22Rv1 (cell line): ENCODE data around the gene GPNMB.
"Not testable (repeated sequence)": the region's sequence is repeated elsewhere in the genome, so short reads cannot be mapped to it uniquely, and the experiment has no call there.

Experiments
- H3K27ac ChIP-seq: fragments of 450-650 bp; 2 replicates; pipeline ENCODE4 v1.5.1; 2017
- CTCF ChIP-seq: fragments of 450-650 bp; IDR thresholded peaks from 2 replicates; pipeline ENCODE4 v1.5.1; 2017; ENCODE audit warnings: mild to moderate bottlenecking
- ZFX ChIP-seq: fragments of 450-650 bp; IDR thresholded peaks from 2 replicates; pipeline ENCODE4 v1.6.1; 2017; ENCODE audit warnings: antibody characterized with exemption, borderline replicate concordance

Gene GPNMB

DNA sequence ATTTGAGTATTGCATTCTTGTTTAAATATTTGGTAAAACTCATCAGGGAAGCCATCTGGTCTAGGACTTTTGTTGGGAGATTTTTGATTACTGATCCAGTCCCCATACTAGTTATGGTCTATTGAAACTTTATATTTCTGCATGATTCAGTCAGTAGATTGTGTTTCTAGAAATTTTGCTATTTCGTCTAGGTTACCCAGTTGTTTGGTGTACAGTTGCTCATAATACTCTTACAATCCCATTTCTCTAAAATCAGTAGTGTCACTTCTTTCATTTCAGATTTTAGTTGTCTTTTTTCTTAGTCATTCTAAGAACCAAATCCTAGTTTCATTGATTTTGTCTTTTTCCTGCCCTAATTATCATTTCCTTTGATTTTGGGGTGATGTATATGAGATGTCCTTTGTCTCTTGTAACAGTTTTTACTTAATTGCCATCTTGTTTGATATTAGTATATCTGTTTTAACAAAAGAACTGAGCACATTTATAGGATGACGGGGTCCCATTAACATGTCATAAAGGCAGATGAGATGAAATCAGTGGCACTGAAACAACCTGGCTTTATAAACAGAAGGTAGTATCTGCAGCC is 60.5 kb downstream of the GPNMB start:
- TF ChIP-seq CTCF (no peak), ZFX (no peak)
- H3K27ac ChIP-seq: no peak overlapping the region

DNA sequence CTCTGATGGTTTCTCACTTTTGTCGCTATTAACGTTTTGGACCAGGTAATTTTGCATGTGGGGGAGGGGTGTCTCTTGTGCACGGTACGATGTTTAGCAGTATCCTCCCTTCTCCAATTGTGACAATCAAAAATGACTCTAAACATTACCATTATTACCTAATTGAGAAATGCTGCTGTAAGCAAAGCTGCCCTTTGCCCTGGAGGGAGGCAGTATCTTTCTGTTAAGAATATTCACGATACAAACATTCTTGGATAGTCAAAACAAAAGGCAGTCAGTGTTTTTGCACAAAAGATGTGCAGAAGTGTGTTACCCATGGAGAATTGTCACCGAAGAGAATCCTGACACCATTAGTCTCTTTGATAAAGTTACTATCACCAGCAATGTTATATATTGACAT is 62.2 kb downstream of the GPNMB start:
- TF ChIP-seq CTCF: no peak
- TF ChIP-seq ZFX: no peak
- no peak overlapping the region for H3K27ac ChIP-seq

DNA sequence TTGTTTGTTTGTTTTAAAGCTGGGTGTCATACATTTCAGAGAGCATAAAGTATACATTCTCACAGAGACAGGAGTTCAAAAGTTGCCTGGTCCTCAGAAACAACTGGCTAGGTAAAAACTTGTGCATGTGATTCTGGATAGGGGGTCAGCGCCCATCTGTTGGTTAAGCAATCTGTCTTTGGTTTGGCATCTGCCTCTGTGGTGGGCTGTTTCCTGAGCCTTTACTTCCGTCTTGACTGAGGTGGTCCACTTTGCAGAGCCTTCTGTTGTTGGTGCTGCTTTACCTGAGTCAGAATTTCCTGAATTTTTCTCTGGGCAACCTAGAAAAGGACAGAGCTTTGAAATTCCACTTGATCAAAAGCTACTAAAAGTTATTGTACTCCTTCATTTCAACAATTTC is 65.6 kb downstream of the GPNMB start:
- not testable (repeated sequence) for H3K27ac ChIP-seq

- no peak for TF ChIP-seq ZFX
- no peak for TF ChIP-seq CTCF
These were observed 68.8 kb downstream of the GPNMB start for GRCh38 chr7:23315366-23315765.

More at GRCh38 chr7:23315366-23315765, 68.8 kb downstream of the GPNMB start:
- no peak overlapping the region for H3K27ac ChIP-seq
